Measurements from ENCODE around the gene FMN2. TPM values are rescaled to one million over a fixed set of nuclear protein-coding genes. Genes with fewer than 3 reads are reported as not detected.
A peak's percentile ranks its signal among the peaks of the same experiment; 100 is the strongest.
"Not testable (repeated sequence)": the region's sequence is repeated elsewhere in the genome, so short reads cannot be mapped to it uniquely, and the experiment has no call there.

The FMN2 gene
- polyA plus RNA-seq, 3 donors = 5.1 to 7.4 (median 5.4) TPM

DNA sequence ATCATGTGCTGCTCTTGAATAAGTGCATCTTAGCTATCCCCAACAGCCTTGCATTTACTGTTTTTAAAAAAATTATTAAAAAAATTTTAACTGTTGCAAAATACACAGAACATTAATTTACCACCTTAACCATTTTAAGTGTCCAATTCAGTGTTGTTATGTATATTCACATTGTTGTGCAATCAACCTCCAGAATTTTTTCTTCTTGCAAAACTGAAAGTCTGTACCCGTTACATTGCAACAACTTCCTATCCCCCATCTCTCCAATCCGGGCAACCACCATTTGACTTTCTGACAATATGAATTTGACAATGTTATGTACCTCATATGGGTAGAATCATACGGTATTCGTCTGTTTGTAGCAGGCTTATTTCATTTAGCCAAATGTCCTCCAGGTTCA, 83.1 kb downstream of the FMN2 start:
- no peak for DNase-seq (ENCODE audit: extremely low read depth in 1 of 11, low read depth in 9 of 11, low spot score in 4 of 11)

- no peak for DNase-seq (ENCODE audit: extremely low read depth in 1 of 11, low read depth in 9 of 11, low spot score in 4 of 11)
Observed at GRCh38 chr1:240178366-240178765, 86.7 kb downstream of the FMN2 start.

GRCh38 chr1:240184682-240185081, 93.0 kb downstream of the FMN2 start:
- not testable (repeated sequence) for DNase-seq (ENCODE audit: extremely low read depth in 1 of 11, low read depth in 9 of 11, low spot score in 4 of 11)

GRCh38 chr1:240188139-240188538, 96.5 kb downstream of the FMN2 start:
- no peak for DNase-seq (ENCODE audit: extremely low read depth in 1 of 11, low read depth in 9 of 11, low spot score in 4 of 11)

DNA sequence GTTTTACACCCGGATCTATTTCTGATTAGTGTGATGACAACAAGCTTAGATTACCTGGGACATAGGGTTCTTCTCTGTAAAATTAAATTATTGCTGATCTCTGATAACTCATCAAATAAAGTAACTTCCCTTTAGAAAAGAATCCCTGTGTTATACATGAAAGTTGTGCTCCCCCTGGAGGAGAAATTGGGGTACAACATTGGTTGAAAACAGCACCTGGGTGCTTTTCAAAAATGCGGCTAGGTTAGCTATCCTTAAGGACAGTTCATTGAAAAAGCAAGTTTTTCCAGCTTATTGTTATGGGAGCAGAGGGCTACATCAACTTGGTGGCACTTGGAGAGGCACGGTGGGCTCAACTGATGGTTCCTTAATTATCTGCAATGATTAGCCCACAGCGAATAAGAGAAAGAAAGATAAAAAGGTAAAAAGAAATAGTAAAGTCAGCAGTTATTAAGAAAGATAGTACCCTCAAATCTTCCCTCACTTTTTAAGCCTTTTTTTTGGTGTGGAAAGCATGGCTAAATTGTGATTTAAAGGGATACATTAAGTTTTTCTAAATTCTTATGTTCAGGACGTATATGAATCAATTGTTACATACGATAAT, 97.8 kb downstream of the FMN2 start:
- peak in 10 of 11 donors; percentile 10 to 46 (median 18) for DNase-seq (ENCODE audit: extremely low read depth in 1 of 11, low read depth in 9 of 11, low spot score in 4 of 11)

GRCh38 chr1:240190881-240191401, 99.3 kb downstream of the FMN2 start:
- peak in 9 of 11 donors; percentile 7 to 29 (median 18) for DNase-seq (ENCODE audit: extremely low read depth in 1 of 11, low read depth in 9 of 11, low spot score in 4 of 11)

- no peak for DNase-seq (ENCODE audit: extremely low read depth in 1 of 11, low read depth in 9 of 11, low spot score in 4 of 11)
Observed at GRCh38 chr1:240192851-240193250, 101.2 kb downstream of the FMN2 start.

DNA sequence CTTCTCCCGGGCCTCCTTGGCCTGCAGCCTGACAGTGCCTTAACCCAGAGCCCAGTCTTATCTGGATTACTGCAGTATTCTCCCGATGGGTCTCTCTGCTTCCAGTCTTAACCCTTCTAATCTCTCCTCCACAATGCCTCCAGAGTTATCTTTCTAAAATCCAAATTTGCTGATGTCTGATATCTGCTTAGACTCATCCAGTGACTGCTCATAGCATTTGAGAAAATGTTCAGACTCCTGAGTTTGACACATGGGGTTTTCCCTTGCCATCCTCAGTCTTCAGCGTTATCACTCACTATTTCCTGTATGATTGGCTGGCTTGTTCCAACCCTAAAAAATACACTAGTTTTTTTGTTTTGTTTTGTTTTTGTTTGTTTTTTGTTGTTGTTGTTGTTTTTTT, 102.0 kb downstream of the FMN2 start:
- no peak for DNase-seq (ENCODE audit: extremely low read depth in 1 of 11, low read depth in 9 of 11, low spot score in 4 of 11)

DNA sequence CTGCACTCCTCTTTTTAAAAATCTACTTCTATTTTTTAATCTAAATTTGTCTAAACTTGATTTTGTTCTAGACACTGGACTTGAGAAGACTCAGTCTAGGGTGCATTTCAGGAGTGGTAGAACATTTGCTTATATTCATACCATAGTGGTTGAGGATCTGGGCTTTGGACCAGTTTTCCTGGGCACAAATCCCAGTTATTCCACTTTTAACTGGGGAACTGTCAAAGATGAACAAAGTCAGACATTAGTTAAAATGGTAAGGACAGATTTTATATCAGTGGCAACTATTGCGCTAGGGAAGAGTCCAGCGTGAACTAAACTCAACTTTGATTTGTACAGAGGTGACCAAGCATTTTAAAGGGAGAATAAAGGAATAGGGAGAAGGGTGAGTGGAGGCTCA, 102.4 kb downstream of the FMN2 start:
- DNase-seq (ENCODE audit: extremely low read depth in 1 of 11, low read depth in 9 of 11, low spot score in 4 of 11) = no peak

DNA sequence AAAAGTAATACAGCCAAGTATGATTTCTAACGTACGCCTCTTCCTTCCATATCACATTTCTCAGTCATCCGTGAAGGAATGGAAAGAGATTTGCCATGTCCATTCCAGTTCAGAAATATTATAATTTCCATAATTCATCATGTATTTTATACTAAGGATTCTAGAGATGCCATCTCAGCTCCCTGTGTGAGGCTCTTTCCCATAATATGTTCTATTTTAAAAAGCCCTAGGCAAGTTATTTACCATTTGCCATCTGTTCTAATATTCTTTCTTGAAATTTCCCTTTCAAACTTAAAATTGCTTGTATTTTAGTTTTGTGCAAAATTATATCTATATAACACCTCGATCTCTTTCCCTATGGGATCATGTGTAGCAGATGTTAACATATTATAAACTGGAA, 106.7 kb downstream of the FMN2 start:
- no peak for DNase-seq (ENCODE audit: extremely low read depth in 1 of 11, low read depth in 9 of 11, low spot score in 4 of 11)

- DNase-seq (ENCODE audit: extremely low read depth in 1 of 11, low read depth in 9 of 11, low spot score in 4 of 11) = no peak
Observed at GRCh38 chr1:240199758-240200645, 108.3 kb downstream of the FMN2 start.

GRCh38 chr1:240201931-240202330, 110.2 kb downstream of the FMN2 start:
- DNase-seq (ENCODE audit: extremely low read depth in 1 of 11, low read depth in 9 of 11, low spot score in 4 of 11) = no peak

GRCh38 chr1:240207073-240207709, 115.5 kb downstream of the FMN2 start:
- DNase-seq (ENCODE audit: extremely low read depth in 1 of 11, low read depth in 9 of 11, low spot score in 4 of 11) = no peak

DNA sequence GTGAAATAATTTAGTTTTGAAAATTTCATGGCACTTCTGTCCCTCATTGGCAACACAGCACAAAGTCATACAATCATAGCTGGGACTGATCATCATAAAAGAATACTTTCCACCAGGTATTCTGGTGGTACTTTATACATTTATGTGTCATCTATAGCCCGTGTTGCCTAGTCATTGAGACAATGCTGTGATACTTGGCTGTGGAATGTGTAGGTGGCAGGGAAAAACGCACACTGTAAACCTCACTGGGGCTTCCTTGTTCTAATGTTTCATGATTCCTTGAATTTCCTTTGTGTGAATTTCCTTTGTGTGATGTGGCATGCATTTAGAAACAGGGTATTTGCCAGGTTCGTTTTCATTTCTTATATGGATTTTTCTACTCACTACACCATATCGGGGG, 118.3 kb downstream of the FMN2 start:
- DNase-seq (ENCODE audit: extremely low read depth in 1 of 11, low read depth in 9 of 11, low spot score in 4 of 11) = no peak

- DNase-seq (ENCODE audit: extremely low read depth in 1 of 11, low read depth in 9 of 11, low spot score in 4 of 11) = no peak
Observed at GRCh38 chr1:240212556-240212955, 120.9 kb downstream of the FMN2 start.

DNA sequence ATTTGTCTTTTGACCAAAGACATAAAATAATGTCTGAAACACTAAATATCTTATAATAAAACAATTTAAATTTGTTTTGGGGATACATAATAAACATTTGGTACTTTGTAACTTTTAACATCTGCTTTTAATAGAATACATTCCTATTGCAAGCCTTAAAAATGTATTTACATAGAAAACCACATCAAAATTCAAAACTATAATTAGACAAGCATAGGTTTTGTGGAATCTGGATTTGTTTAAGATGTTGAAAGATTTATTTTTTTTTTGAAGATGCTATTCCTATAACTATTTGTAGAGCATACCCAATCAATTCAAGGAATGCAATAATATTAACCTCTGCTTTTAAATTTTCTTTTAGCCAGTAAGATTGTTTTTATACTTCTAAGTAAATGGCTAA, 125.7 kb downstream of the FMN2 start:
- DNase-seq (ENCODE audit: extremely low read depth in 1 of 11, low read depth in 9 of 11, low spot score in 4 of 11) = no peak

- no peak for DNase-seq (ENCODE audit: extremely low read depth in 1 of 11, low read depth in 9 of 11, low spot score in 4 of 11)
Observed at GRCh38 chr1:240219104-240219503, 127.4 kb downstream of the FMN2 start.

DNA sequence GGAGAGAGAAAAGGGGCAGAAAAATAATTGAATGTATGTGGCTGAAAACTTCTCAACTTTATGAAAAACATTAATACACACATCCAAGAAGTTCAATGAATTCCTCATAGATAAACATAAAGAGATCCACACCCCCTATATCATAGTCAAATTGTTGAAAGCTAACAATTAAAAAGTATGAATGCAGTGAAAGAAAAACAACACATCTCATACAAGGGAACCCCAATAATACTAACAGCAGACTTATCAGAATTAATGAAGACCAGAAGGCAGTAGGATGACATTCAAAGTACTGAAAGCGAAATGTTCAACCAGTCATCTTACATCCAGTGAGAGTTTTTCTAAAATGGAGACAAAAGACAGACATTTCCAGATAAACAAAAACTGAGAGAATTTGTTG, 134.4 kb downstream of the FMN2 start:
- DNase-seq (ENCODE audit: extremely low read depth in 1 of 11, low read depth in 9 of 11, low spot score in 4 of 11) = no peak

GRCh38 chr1:240230816-240231215, 139.1 kb downstream of the FMN2 start:
- no peak for DNase-seq (ENCODE audit: extremely low read depth in 1 of 11, low read depth in 9 of 11, low spot score in 4 of 11)

GRCh38 chr1:240232530-240232929, 140.8 kb downstream of the FMN2 start:
- DNase-seq (ENCODE audit: extremely low read depth in 1 of 11, low read depth in 9 of 11, low spot score in 4 of 11) = no peak

Data from renal cortex interstitium (tissue), 11 donors.